ENCODE data around the gene MYH9.
"Not testable (repeated sequence)": the region's sequence is repeated elsewhere in the genome, so short reads cannot be mapped to it uniquely, and the experiment has no call there.

MYH9 gene

GRCh38 chr22:36405671-36406538, 18.1 kb upstream of the MYH9 start:
- H3K4me3 Mint-ChIP-seq: peak overlapping the region; percentile 66
- H3K27ac Mint-ChIP-seq: peak overlapping the region; percentile 96
- peaks cover 40% of the 10 kb centered on the region for H3K4me1 Mint-ChIP-seq (ENCODE audit: low read depth)
- H3K9me3 Mint-ChIP-seq: no peaks in the 10 kb centered on the region
- no peaks in the 10 kb centered on the region for H3K27me3 Mint-ChIP-seq (ENCODE audit: low read depth)
- DNase-seq (ENCODE audit: low spot score): peak; percentile 45
- H3K36me3 Mint-ChIP-seq (ENCODE audit: low read depth): no peaks in the 10 kb centered on the region

GRCh38 chr22:36405221-36405661, 17.5 kb upstream of the MYH9 start:
- H3K27ac Mint-ChIP-seq: peak overlapping the region; percentile 96
- peak overlapping the region; percentile 66 for H3K4me3 Mint-ChIP-seq
- H3K4me1 Mint-ChIP-seq (ENCODE audit: low read depth): peaks cover 36% of the 10 kb centered on the region
- H3K36me3 Mint-ChIP-seq (ENCODE audit: low read depth): no peaks in the 10 kb centered on the region
- DNase-seq (ENCODE audit: low spot score): no peak
- no peaks in the 10 kb centered on the region for H3K9me3 Mint-ChIP-seq
- H3K27me3 Mint-ChIP-seq (ENCODE audit: low read depth): no peaks in the 10 kb centered on the region

GRCh38 chr22:36404446-36404845, 16.7 kb upstream of the MYH9 start:
- H3K36me3 Mint-ChIP-seq (ENCODE audit: low read depth): no peaks in the 10 kb centered on the region
- peak overlapping the region; percentile 96 for H3K27ac Mint-ChIP-seq
- DNase-seq (ENCODE audit: low spot score): no peak
- H3K4me1 Mint-ChIP-seq (ENCODE audit: low read depth): peaks cover 35% of the 10 kb centered on the region
- H3K27me3 Mint-ChIP-seq (ENCODE audit: low read depth): no peaks in the 10 kb centered on the region
- no peaks in the 10 kb centered on the region for H3K9me3 Mint-ChIP-seq
- no peak overlapping the region for H3K4me3 Mint-ChIP-seq

- Mint-ChIP-seq H3K4me3 (peak overlapping the region; percentile 9), H3K27ac (peak overlapping the region; percentile 45), H3K9me3 (no peaks in the 10 kb centered on the region), H3K4me1 (ENCODE audit: low read depth) (peaks cover 24% of the 10 kb centered on the region), H3K27me3 (ENCODE audit: low read depth) (no peaks in the 10 kb centered on the region), H3K36me3 (ENCODE audit: low read depth) (peaks cover 3% of the 10 kb centered on the region)
- DNase-seq (ENCODE audit: low spot score): no peak
Observed at GRCh38 chr22:36399472-36399778, 11.7 kb upstream of the MYH9 start.

GRCh38 chr22:36398601-36399471, 11.1 kb upstream of the MYH9 start:
- no peaks in the 10 kb centered on the region for H3K9me3 Mint-ChIP-seq
- peak overlapping the region; percentile 9 for H3K4me3 Mint-ChIP-seq
- H3K27ac Mint-ChIP-seq: peak overlapping the region; percentile 16
- no peak for DNase-seq (ENCODE audit: low spot score)
- no peaks in the 10 kb centered on the region for H3K27me3 Mint-ChIP-seq (ENCODE audit: low read depth)
- H3K4me1 Mint-ChIP-seq (ENCODE audit: low read depth): peaks cover 24% of the 10 kb centered on the region
- peaks cover 3% of the 10 kb centered on the region for H3K36me3 Mint-ChIP-seq (ENCODE audit: low read depth)

GRCh38 chr22:36397131-36398093, 9.6 kb upstream of the MYH9 start:
- H3K9me3 Mint-ChIP-seq: no peaks in the 10 kb centered on the region
- no peaks in the 10 kb centered on the region for H3K27me3 Mint-ChIP-seq (ENCODE audit: low read depth)
- no peak for DNase-seq (ENCODE audit: low spot score)
- H3K4me3 Mint-ChIP-seq: no peak overlapping the region
- peaks cover 24% of the 10 kb centered on the region for H3K4me1 Mint-ChIP-seq (ENCODE audit: low read depth)
- peak overlapping the region; percentile 58 for H3K27ac Mint-ChIP-seq
- peaks cover 3% of the 10 kb centered on the region for H3K36me3 Mint-ChIP-seq (ENCODE audit: low read depth)

GRCh38 chr22:36395915-36396314, 8.1 kb upstream of the MYH9 start:
- DNase-seq (ENCODE audit: low spot score): no peak
- H3K4me3 Mint-ChIP-seq: no peak overlapping the region
- H3K9me3 Mint-ChIP-seq: no peaks in the 10 kb centered on the region
- peaks cover 24% of the 10 kb centered on the region for H3K4me1 Mint-ChIP-seq (ENCODE audit: low read depth)
- H3K27ac Mint-ChIP-seq: peak overlapping the region; percentile 73
- H3K36me3 Mint-ChIP-seq (ENCODE audit: low read depth): peaks cover 5% of the 10 kb centered on the region
- H3K27me3 Mint-ChIP-seq (ENCODE audit: low read depth): no peaks in the 10 kb centered on the region

GRCh38 chr22:36395055-36395849, 7.5 kb upstream of the MYH9 start:
- no peaks in the 10 kb centered on the region for H3K9me3 Mint-ChIP-seq
- DNase-seq (ENCODE audit: low spot score): no peak
- peaks cover 26% of the 10 kb centered on the region for H3K4me1 Mint-ChIP-seq (ENCODE audit: low read depth)
- H3K36me3 Mint-ChIP-seq (ENCODE audit: low read depth): peaks cover 6% of the 10 kb centered on the region
- H3K4me3 Mint-ChIP-seq: no peak overlapping the region
- no peak overlapping the region for H3K27ac Mint-ChIP-seq
- no peaks in the 10 kb centered on the region for H3K27me3 Mint-ChIP-seq (ENCODE audit: low read depth)

- no peak for DNase-seq (ENCODE audit: low spot score)
- H3K36me3 Mint-ChIP-seq (ENCODE audit: low read depth): peaks cover 8% of the 10 kb centered on the region
- no peaks in the 10 kb centered on the region for H3K27me3 Mint-ChIP-seq (ENCODE audit: low read depth)
- peaks cover 21% of the 10 kb centered on the region for H3K4me1 Mint-ChIP-seq (ENCODE audit: low read depth)
- H3K9me3 Mint-ChIP-seq: no peaks in the 10 kb centered on the region
- H3K27ac Mint-ChIP-seq: peak overlapping the region; percentile 64
- no peak overlapping the region for H3K4me3 Mint-ChIP-seq
Observed at GRCh38 chr22:36391638-36392037, 3.9 kb upstream of the MYH9 start.

- H3K4me1 Mint-ChIP-seq (ENCODE audit: low read depth): peaks cover 26% of the 10 kb centered on the region
- not testable (repeated sequence) for H3K9me3 Mint-ChIP-seq; H3K27me3 Mint-ChIP-seq (ENCODE audit: low read depth); H3K27ac Mint-ChIP-seq; DNase-seq (ENCODE audit: low spot score)
- peaks cover 29% of the 10 kb centered on the region for H3K36me3 Mint-ChIP-seq (ENCODE audit: low read depth)
- peak overlapping the region; percentile 87 for H3K4me3 Mint-ChIP-seq
Observed at GRCh38 chr22:36389122-36389521, 1.4 kb upstream of the MYH9 start.

GRCh38 chr22:36387709-36387958, 133 bp downstream of the MYH9 start:
- peak overlapping the region; percentile 87 for H3K4me3 Mint-ChIP-seq
- no peaks in the 10 kb centered on the region for H3K27me3 Mint-ChIP-seq (ENCODE audit: low read depth)
- H3K4me1 Mint-ChIP-seq (ENCODE audit: low read depth): peaks cover 34% of the 10 kb centered on the region
- H3K36me3 Mint-ChIP-seq (ENCODE audit: low read depth): peaks cover 39% of the 10 kb centered on the region
- no peaks in the 10 kb centered on the region for H3K9me3 Mint-ChIP-seq
- H3K27ac Mint-ChIP-seq: peak overlapping the region; percentile 69
- no peak for DNase-seq (ENCODE audit: low spot score)

- Mint-ChIP-seq H3K4me3 (peak overlapping the region; percentile 94), H3K4me1 (ENCODE audit: low read depth) (peaks cover 34% of the 10 kb centered on the region), H3K36me3 (ENCODE audit: low read depth) (peaks cover 39% of the 10 kb centered on the region), H3K9me3 (no peaks in the 10 kb centered on the region), H3K27me3 (ENCODE audit: low read depth) (no peaks in the 10 kb centered on the region), H3K27ac (peak overlapping the region; percentile 97)
- DNase-seq (ENCODE audit: low spot score): peak; percentile 77
Observed at GRCh38 chr22:36386900-36387708, 663 bp downstream of the MYH9 start.

Data from T-helper 2 cell treated with Interferon-gamma antibody and Interleukin-4, amounts not matched to agents 5 μg/mL and 100 μg/mL, for 36 hours (primary cell).